ENCODE results near the gene PTPRK.

GRCh38 chr6:128365520-128366160 is 154.8 kb downstream of the PTPRK start:
- TF ChIP-seq CREB5 (CRISPR knock-in tag; IDR thresholded peaks at IDR 0.05; ENCODE audit: low read depth) (no peak), RARB (CRISPR knock-in tag; IDR thresholded peaks at IDR 0.05) (no peak), POU6F1 (CRISPR knock-in tag; IDR thresholded peaks at IDR 0.05; ENCODE audit: borderline replicate concordance, low read depth) (no peak), ARNTL (CRISPR knock-in tag; IDR thresholded peaks at IDR 0.05; ENCODE audit: borderline replicate concordance, low read depth) (no peak), PATZ1 (CRISPR knock-in tag; IDR thresholded peaks at IDR 0.05; ENCODE audit: borderline replicate concordance) (no peak), ZFP30 (CRISPR knock-in tag; IDR thresholded peaks at IDR 0.05) (no peak), ZFP3 (CRISPR knock-in tag; IDR thresholded peaks at IDR 0.05) (no peak), CSDC2 (CRISPR knock-in tag; IDR thresholded peaks at IDR 0.05) (no peak), BACH2 (CRISPR knock-in tag; IDR thresholded peaks at IDR 0.05; ENCODE audit: borderline replicate concordance) (no peak), PPARA (CRISPR knock-in tag; IDR thresholded peaks at IDR 0.05; ENCODE audit: borderline replicate concordance) (no peak), TOX (CRISPR knock-in tag; IDR thresholded peaks at IDR 0.05; ENCODE audit: borderline replicate concordance) (no peak), OSR1 (CRISPR knock-in tag; IDR thresholded peaks at IDR 0.05) (no peak), ZNF565 (CRISPR knock-in tag; conservative IDR thresholded peaks at IDR 0.05; ENCODE audit: low read depth) (no peak), ZNF70 (CRISPR knock-in tag; IDR thresholded peaks at IDR 0.05) (no peak)

Data from SK-N-SH treated with all-trans-retinoic acid at 6 μM for 48 hours (cell line).